GM04503 (cell line): ENCODE results near the gene UNC13B.
A peak's percentile ranks its signal among the peaks of the same experiment; 100 is the strongest.
"Not testable (repeated sequence)": the region's sequence is repeated elsewhere in the genome, so short reads cannot be mapped to it uniquely, and the experiment has no call there.

Experiments used
- DNase-seq: peaks from one replicate; pipeline ENCODE4 v3.0.0-alpha.2; 2012; ENCODE audit warnings: low read depth

UNC13B gene

GRCh38 chr9:35380039-35380438 lies 218.2 kb downstream of the UNC13B start:
- DNase-seq = no peak

- no peak for DNase-seq
These were observed 218.8 kb downstream of the UNC13B start for GRCh38 chr9:35380619-35381018.

GRCh38 chr9:35385042-35385441 lies 223.2 kb downstream of the UNC13B start:
- peak; percentile 47 for DNase-seq

GRCh38 chr9:35395076-35395705 lies 233.4 kb downstream of the UNC13B start:
- DNase-seq = no peak

- no peak for DNase-seq
These were observed 233.9 kb downstream of the UNC13B start for GRCh38 chr9:35395706-35396101.

- DNase-seq = no peak
These were observed 234.9 kb downstream of the UNC13B start for GRCh38 chr9:35396560-35397215.

- DNase-seq = no peak
These were observed 235.4 kb downstream of the UNC13B start for GRCh38 chr9:35397216-35397698.

- no peak for DNase-seq
These were observed 236.1 kb downstream of the UNC13B start for GRCh38 chr9:35397923-35398322.

GRCh38 chr9:35398651-35399335 lies 237.0 kb downstream of the UNC13B start:
- no peak for DNase-seq

- DNase-seq = no peak
These were observed 243.1 kb downstream of the UNC13B start for GRCh38 chr9:35404865-35405264.

- DNase-seq = no peak
These were observed 244.6 kb downstream of the UNC13B start for GRCh38 chr9:35406183-35406959.

GRCh38 chr9:35407846-35408245 lies 246.0 kb downstream of the UNC13B start:
- no peak for DNase-seq

- DNase-seq = not testable (repeated sequence)
These were observed 247.6 kb downstream of the UNC13B start for GRCh38 chr9:35409434-35409833.

- DNase-seq = no peak
These were observed 253.1 kb downstream of the UNC13B start for GRCh38 chr9:35414889-35415288.

- DNase-seq = no peak
These were observed 253.7 kb downstream of the UNC13B start for GRCh38 chr9:35415402-35416097.

- no peak for DNase-seq
These were observed 254.3 kb downstream of the UNC13B start for GRCh38 chr9:35416098-35416427.

- no peak for DNase-seq
These were observed 260.5 kb downstream of the UNC13B start for GRCh38 chr9:35422346-35422745.

- DNase-seq = no peak
These were observed 260.9 kb downstream of the UNC13B start for GRCh38 chr9:35422753-35423152.

GRCh38 chr9:35423499-35423898 lies 261.7 kb downstream of the UNC13B start:
- DNase-seq = no peak

GRCh38 chr9:35424356-35425352 lies 262.8 kb downstream of the UNC13B start:
- no peak for DNase-seq

- DNase-seq = no peak
These were observed 264.8 kb downstream of the UNC13B start for GRCh38 chr9:35426627-35427026.
